Parathyroid adenoma (tissue), 2 donors: Measurements from ENCODE around the gene DNAJC1.
A peak's percentile ranks its signal among the peaks of the same experiment; 100 is the strongest.

ENCODE experiments used
- H2AFZ ChIP-seq: fragments of 300-600 bp; sonication (generic); one replicate; pipeline ENCODE4 v1.7.0; 2017; ENCODE audit warnings: antibody characterized with exemption, mild to moderate bottlenecking
- H3K27ac ChIP-seq: fragments of 300-600 bp; sonication (generic); one replicate; pipeline ENCODE4 v1.7.0; 2017
- H3K27me3 ChIP-seq: fragments of 300-600 bp; sonication (generic); one replicate; pipeline ENCODE4 v1.7.0; 2017; ENCODE audit warnings: low read length; ENCODE audit not compliant: control insufficient read depth, insufficient read depth
- H3K36me3 ChIP-seq: fragments of 300-600 bp; sonication (generic); one replicate; pipeline ENCODE4 v1.7.0; 2017; ENCODE audit warnings: low read length; ENCODE audit not compliant: control insufficient read depth, insufficient read depth
- H3K4me1 ChIP-seq: fragments of 300-600 bp; sonication (generic); one replicate; pipeline ENCODE4 v1.7.0; 2017; ENCODE audit warnings: control low read depth
- H3K4me2 ChIP-seq: fragments of 300-600 bp; sonication (generic); one replicate; pipeline ENCODE4 v1.7.0; 2017; ENCODE audit warnings: low read length
- H3K4me3 ChIP-seq: fragments of 300-600 bp; sonication (generic); one replicate; pipeline ENCODE4 v1.7.0; 2017; ENCODE audit warnings: low read depth, low read length
- H3K79me2 ChIP-seq: fragments of 300-600 bp; sonication (generic); one replicate; pipeline ENCODE4 v1.7.0; 2017; ENCODE audit warnings: control low read depth
- H3K9ac ChIP-seq: fragments of 300-600 bp; sonication (generic); one replicate; pipeline ENCODE4 v1.7.0; 2017; ENCODE audit warnings: mild to moderate bottlenecking
- H3K9me3 ChIP-seq: fragments of 300-600 bp; sonication (generic); one replicate; pipeline ENCODE4 v1.7.0; 2017; ENCODE audit warnings: low read length; ENCODE audit not compliant: control insufficient read depth
- CTCF ChIP-seq: fragments of 300-600 bp; sonication (generic); IDR thresholded peaks from one replicate; pipeline ENCODE4 v1.7.0; 2017; ENCODE audit warnings: antibody characterized with exemption, mild to moderate bottlenecking
- donor health status: primary hyperparathyroidism.

DNAJC1 gene

GRCh38 chr10:22029445-22030236, 26.1 kb upstream of the DNAJC1 start:
- peak overlapping the region; percentile 46 for H3K27ac ChIP-seq
- peak overlapping the region; percentile 25 for H3K4me3 ChIP-seq
- H3K4me2 ChIP-seq = peak overlapping the region; percentile 65
- peak overlapping the region; percentile 19 for H2AFZ ChIP-seq
- no peaks in the 10 kb centered on the region for H3K36me3 ChIP-seq
- TF ChIP-seq CTCF = no peak
- no peak overlapping the region for H3K9ac ChIP-seq
- peaks cover 19% of the 10 kb centered on the region for H3K4me1 ChIP-seq
- H3K27me3 ChIP-seq = no peaks in the 10 kb centered on the region
- no peaks in the 10 kb centered on the region for H3K9me3 ChIP-seq
- H3K79me2 ChIP-seq = no peaks in the 10 kb centered on the region

- no peaks in the 10 kb centered on the region for H3K9me3 ChIP-seq
- no peak overlapping the region for H3K9ac ChIP-seq
- no peak overlapping the region for H3K4me2 ChIP-seq
- no peak overlapping the region for H2AFZ ChIP-seq
- H3K36me3 ChIP-seq = no peaks in the 10 kb centered on the region
- H3K79me2 ChIP-seq = no peaks in the 10 kb centered on the region
- TF ChIP-seq CTCF = no peak
- H3K27me3 ChIP-seq = no peaks in the 10 kb centered on the region
- H3K4me1 ChIP-seq = peaks cover 19% of the 10 kb centered on the region
- H3K4me3 ChIP-seq = no peak overlapping the region
- H3K27ac ChIP-seq = no peak overlapping the region
Measured at GRCh38 chr10:22027364-22028238, 24.1 kb upstream of the DNAJC1 start.

- Histone ChIP-seq H3K79me2 (no peaks in the 10 kb centered on the region), H3K4me2 (no peak overlapping the region), H3K27ac (no peak overlapping the region), H3K9ac (no peak overlapping the region), H3K4me1 (peaks cover 23% of the 10 kb centered on the region), H3K9me3 (no peaks in the 10 kb centered on the region), H3K27me3 (no peaks in the 10 kb centered on the region), H3K36me3 (no peaks in the 10 kb centered on the region), H3K4me3 (no peak overlapping the region), H2AFZ (no peak overlapping the region)
- TF ChIP-seq CTCF = no peak
Measured at GRCh38 chr10:22026287-22026686, 22.8 kb upstream of the DNAJC1 start.

GRCh38 chr10:22023508-22023907, 20.0 kb upstream of the DNAJC1 start:
- no peaks in the 10 kb centered on the region for H3K36me3 ChIP-seq
- no peaks in the 10 kb centered on the region for H3K27me3 ChIP-seq
- no peak overlapping the region for H3K4me3 ChIP-seq
- no peaks in the 10 kb centered on the region for H3K79me2 ChIP-seq
- no peak overlapping the region for H3K4me2 ChIP-seq
- no peak for TF ChIP-seq CTCF
- H3K9ac ChIP-seq = no peak overlapping the region
- peaks cover 5% of the 10 kb centered on the region for H3K4me1 ChIP-seq
- no peaks in the 10 kb centered on the region for H3K9me3 ChIP-seq
- no peak overlapping the region for H3K27ac ChIP-seq
- H2AFZ ChIP-seq = no peak overlapping the region
